Smooth muscle cell of bladder (primary cell): ENCODE data around the gene POMZP3. TPM values are rescaled to one million over a fixed set of nuclear protein-coding genes. Genes with fewer than 3 reads are reported as not detected.

Experiments used
- total RNA-seq: library from RNA; depleted of rRNA; stranded (reverse); fragments of >200 nt; gene quantifications from 2 replicates; pipeline ENCODE4 v1.2.3, GENCODE V29; 2014

POMZP3 gene
- total RNA-seq: 4.7 and 4.9 TPM in 2 replicates

DNA sequence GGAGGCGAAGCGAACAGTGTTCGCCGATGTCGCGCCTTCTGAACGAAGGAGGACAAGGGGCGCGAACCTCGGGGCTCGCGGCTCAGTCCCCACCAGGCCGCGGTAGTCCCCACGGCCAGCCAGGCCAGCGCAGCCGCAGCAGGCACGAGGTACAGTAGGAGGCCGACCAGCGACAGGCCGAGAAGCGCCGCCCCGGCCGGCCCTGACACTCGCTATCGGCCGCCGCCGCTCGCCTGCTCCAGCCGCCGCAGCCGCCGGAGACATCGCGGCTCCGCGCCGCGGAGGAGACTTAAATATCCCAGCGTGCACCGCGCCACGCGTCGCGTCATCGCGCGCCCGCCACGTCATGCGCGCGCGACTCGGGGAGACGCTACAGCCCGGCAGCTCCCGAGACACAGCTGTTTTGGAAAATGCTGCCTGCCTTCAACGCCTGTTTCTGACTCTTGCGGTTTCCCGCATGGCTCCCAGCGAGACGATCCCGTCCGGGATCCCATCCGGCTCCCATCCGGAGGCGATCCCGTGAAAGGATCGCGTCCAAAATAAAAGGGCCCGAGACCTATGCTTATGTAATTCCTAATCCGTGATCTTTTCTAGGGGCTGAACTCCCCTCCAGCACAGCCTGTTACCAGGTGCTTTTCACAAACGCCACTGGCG, at the start of gene POMZP3:
TSS of gene POMZP3 (minus strand) at position 291 of the 654 bp plus-strand sequence. CDS start 1,215 bp downstream, outside the sequence.

Other genes with a start within 250 kb of the POMZP3 start
- 0.28 and 0.55 TPM in 2 replicates for gene SSC4D, start 217.6 kb downstream of the POMZP3 start, total RNA-seq
- 2.1 and 3.5 TPM in 2 replicates for gene ZP3, start 202.3 kb downstream of the POMZP3 start, total RNA-seq
- gene DTX2, start 165.6 kb downstream of the POMZP3 start, total RNA-seq: 2.3 and 2.6 TPM in 2 replicates
- gene UPK3B, start 116.7 kb downstream of the POMZP3 start, total RNA-seq: 0.46 TPM in 1 of 2 replicates, not detected in the other
- gene SPDYE16, start 84.0 kb downstream of the POMZP3 start, total RNA-seq: 0.14 TPM in 1 of 2 replicates, not detected in the other